IPS-18a (cell line): ENCODE results near the gene SERPINB1.
"Not testable (repeated sequence)": the region's sequence is repeated elsewhere in the genome, so short reads cannot be mapped to it uniquely, and the experiment has no call there.

ENCODE experiments used
- H3K27ac ChIP-seq: one replicate; pipeline ENCODE4 v1.5.1; 2013; ENCODE audit warnings: low read length
- H3K27me3 ChIP-seq: one replicate; pipeline ENCODE4 v1.6.1; 2013; ENCODE audit warnings: mild to moderate bottlenecking, low read length; ENCODE audit not compliant: control insufficient read depth, insufficient read depth
- H3K36me3 ChIP-seq: one replicate; pipeline ENCODE4 v1.6.1; 2013; ENCODE audit warnings: low read depth, low read length; ENCODE audit not compliant: control insufficient read depth
- H3K4me1 ChIP-seq: one replicate; pipeline ENCODE4 v1.6.1; 2013; ENCODE audit warnings: low read depth, low read length; ENCODE audit not compliant: control insufficient read depth
- H3K4me3 ChIP-seq: one replicate; pipeline ENCODE4 v1.5.1; 2013; ENCODE audit warnings: low read length
- H3K9ac ChIP-seq: one replicate; pipeline ENCODE4 v1.6.1; 2013; ENCODE audit warnings: mild to moderate bottlenecking, low read length, moderate library complexity
- H3K9me3 ChIP-seq: one replicate; pipeline ENCODE4 v1.6.1; 2013; ENCODE audit warnings: low read depth, low read length; ENCODE audit not compliant: control insufficient read depth

The SERPINB1 gene

DNA sequence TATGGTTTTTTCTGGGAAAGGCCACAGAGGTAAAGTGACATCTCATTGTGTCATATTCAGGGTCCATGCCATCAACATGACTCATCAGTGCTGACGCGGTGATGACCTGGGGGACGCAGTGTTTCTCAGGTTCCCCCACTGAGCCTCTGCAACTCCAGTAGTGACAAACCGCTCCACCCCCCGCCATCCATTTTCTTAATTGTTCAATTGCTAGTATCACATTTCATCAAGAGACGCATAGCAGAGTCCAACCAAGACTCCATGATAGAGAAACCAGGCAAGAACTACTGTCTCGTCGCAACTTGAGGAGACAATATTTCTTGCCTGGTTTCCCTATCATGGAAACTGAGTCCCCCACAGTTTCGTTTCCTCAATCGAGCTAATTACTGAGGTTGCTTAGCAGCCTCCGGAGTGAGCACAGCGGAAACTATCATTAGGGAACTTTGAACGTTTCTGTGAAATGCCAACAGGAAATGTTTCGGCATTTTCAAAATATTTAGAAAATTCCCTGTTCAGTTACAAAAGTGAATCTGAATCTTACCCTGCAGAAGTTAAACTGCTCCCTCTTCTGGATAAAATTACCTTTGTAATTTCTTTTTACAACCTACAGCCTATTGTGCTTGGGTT lies 12.2 kb upstream of the SERPINB1 start:
- Histone ChIP-seq H3K27me3 (no peaks in the 10 kb centered on the region), H3K36me3 (no peaks in the 10 kb centered on the region), H3K4me1 (peaks cover 16% of the 10 kb centered on the region), H3K27ac (peak overlapping the region; percentile 32), H3K9ac (no peak overlapping the region), H3K4me3 (peak overlapping the region; percentile 26), H3K9me3 (no peaks in the 10 kb centered on the region)

DNA sequence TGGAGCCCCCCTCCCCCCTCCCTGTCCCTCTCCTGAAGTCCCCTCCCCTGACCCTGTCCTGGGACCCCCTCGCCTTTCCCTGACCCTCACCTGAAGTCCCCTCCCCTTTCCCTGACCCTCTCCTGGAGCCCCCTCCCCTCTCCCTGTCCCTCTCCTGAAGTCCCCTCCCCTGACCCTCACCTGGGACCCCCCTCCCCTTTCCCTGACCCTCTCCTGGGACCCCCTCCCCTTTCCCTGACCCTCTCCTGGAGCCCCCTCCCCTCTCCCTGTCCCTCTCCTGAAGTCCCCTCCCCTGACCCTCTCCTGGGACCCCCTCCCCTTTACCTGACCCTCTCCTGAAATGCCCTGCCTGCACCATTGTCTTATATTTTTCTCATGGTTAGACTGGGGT lies 11.7 kb upstream of the SERPINB1 start:
- not testable (repeated sequence) for H3K36me3 ChIP-seq, H3K27me3 ChIP-seq, H3K9me3 ChIP-seq, H3K9ac ChIP-seq, H3K4me3 ChIP-seq, H3K27ac ChIP-seq
- H3K4me1 ChIP-seq, result peaks cover 21% of the 10 kb centered on the region

DNA sequence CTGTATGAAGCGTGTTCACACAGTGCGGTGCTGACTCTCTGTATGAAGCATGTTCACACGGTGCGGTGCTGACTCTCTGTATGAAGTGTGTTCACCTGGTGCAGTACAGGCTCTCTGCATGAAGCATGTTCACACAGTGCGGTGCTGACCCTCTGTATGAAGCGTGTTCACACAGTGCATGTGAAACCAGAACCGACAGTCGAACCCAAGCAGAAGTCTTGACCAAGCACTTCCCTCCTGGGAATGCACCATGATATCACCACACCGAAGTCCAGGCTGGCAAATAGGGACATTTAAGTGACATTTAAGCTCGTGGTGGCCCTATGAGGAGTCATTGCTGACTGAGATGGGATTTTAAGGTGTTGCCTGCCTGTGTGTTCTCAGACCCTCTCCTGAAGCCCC lies 11.3 kb upstream of the SERPINB1 start:
- Histone ChIP-seq H3K27me3 (no peaks in the 10 kb centered on the region), H3K9ac (no peak overlapping the region), H3K27ac (no peak overlapping the region), H3K36me3 (no peaks in the 10 kb centered on the region), H3K4me1 (peaks cover 23% of the 10 kb centered on the region), H3K9me3 (no peaks in the 10 kb centered on the region), H3K4me3 (no peak overlapping the region)

GRCh38 chr6:2852514-2852855 lies 10.8 kb upstream of the SERPINB1 start:
- Histone ChIP-seq H3K9me3 (no peaks in the 10 kb centered on the region), H3K36me3 (no peaks in the 10 kb centered on the region), H3K27me3 (no peaks in the 10 kb centered on the region), H3K4me1 (peaks cover 23% of the 10 kb centered on the region), H3K27ac (no peak overlapping the region), H3K9ac (no peak overlapping the region), H3K4me3 (no peak overlapping the region)

- Histone ChIP-seq H3K27me3 (no peaks in the 10 kb centered on the region), H3K4me3 (no peak overlapping the region), H3K9ac (no peak overlapping the region), H3K4me1 (peaks cover 25% of the 10 kb centered on the region), H3K27ac (no peak overlapping the region), H3K36me3 (no peaks in the 10 kb centered on the region), H3K9me3 (no peaks in the 10 kb centered on the region)
These were observed 10.3 kb upstream of the SERPINB1 start for GRCh38 chr6:2851727-2852513.

GRCh38 chr6:2850538-2851113 lies 9.0 kb upstream of the SERPINB1 start:
- H3K27ac ChIP-seq, result no peak overlapping the region

DNA sequence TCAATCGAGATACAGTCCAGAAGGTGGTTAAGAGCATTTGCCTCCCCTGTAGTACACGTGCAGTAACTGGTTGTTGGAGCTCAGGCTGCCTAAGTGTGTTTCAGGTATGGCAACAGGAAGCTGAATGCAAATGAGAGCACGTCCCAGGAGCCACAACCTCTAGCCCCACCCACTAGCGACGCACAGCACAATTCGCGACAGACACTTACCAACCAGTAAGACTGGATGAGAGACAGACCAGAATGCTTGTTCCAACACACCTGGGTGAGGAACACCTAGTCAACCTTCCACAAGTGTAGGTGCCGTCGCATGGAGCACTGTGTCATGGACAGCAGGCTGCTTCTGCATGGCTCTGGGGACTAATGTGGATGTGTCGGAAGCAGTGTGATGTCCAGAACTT lies 7.2 kb upstream of the SERPINB1 start:
- H3K4me3 ChIP-seq, result no peak overlapping the region
- H3K27ac ChIP-seq, result no peak overlapping the region
- H3K36me3 ChIP-seq, result no peaks in the 10 kb centered on the region
- H3K9me3 ChIP-seq, result no peaks in the 10 kb centered on the region
- no peaks in the 10 kb centered on the region for H3K27me3 ChIP-seq
- H3K9ac ChIP-seq, result no peak overlapping the region
- H3K4me1 ChIP-seq, result peaks cover 21% of the 10 kb centered on the region

More at GRCh38 chr6:2850538-2851113, 9.0 kb upstream of the SERPINB1 start:
- no peak overlapping the region for H3K4me3 ChIP-seq
- no peak overlapping the region for H3K9ac ChIP-seq
- H3K27me3 ChIP-seq, result no peaks in the 10 kb centered on the region
- no peaks in the 10 kb centered on the region for H3K9me3 ChIP-seq
- H3K36me3 ChIP-seq, result no peaks in the 10 kb centered on the region
- peaks cover 31% of the 10 kb centered on the region for H3K4me1 ChIP-seq

DNA sequence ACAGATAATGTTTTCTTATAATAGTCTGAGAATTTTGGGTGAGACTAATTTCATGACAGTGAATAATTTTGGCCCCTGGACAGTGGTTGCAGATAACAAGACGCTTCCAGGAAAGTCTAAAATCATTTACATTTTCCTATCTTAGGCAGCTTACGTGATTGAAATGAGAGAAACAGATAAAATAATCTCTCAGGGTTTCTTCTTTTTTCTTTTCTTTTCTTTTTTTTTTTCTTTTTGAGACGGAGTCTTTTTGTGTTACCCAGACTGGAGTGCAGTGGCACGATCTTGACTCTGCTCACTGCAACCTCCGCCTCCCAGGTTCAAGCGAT lies 4.2 kb upstream of the SERPINB1 start:
- H3K4me1 ChIP-seq, result peaks cover 18% of the 10 kb centered on the region
- H3K27me3 ChIP-seq, result no peaks in the 10 kb centered on the region
- no peaks in the 10 kb centered on the region for H3K9me3 ChIP-seq
- no peak overlapping the region for H3K27ac ChIP-seq
- H3K36me3 ChIP-seq, result no peaks in the 10 kb centered on the region
- H3K4me3 ChIP-seq, result no peak overlapping the region
- no peak overlapping the region for H3K9ac ChIP-seq

GRCh38 chr6:2844008-2844407 lies 2.3 kb upstream of the SERPINB1 start:
- Histone ChIP-seq H3K36me3 (no peaks in the 10 kb centered on the region), H3K27ac (no peak overlapping the region), H3K4me3 (no peak overlapping the region), H3K27me3 (no peaks in the 10 kb centered on the region), H3K4me1 (peaks cover 25% of the 10 kb centered on the region), H3K9me3 (no peaks in the 10 kb centered on the region), H3K9ac (no peak overlapping the region)

- H3K4me1 ChIP-seq, result peaks cover 17% of the 10 kb centered on the region
- no peak overlapping the region for H3K4me3 ChIP-seq
- no peak overlapping the region for H3K27ac ChIP-seq
- no peaks in the 10 kb centered on the region for H3K9me3 ChIP-seq
- H3K36me3 ChIP-seq, result no peaks in the 10 kb centered on the region
- H3K9ac ChIP-seq, result no peak overlapping the region
- H3K27me3 ChIP-seq, result no peaks in the 10 kb centered on the region
These were observed 1.6 kb upstream of the SERPINB1 start for GRCh38 chr6:2843138-2843740.

GRCh38 chr6:2842139-2842552 lies 483 bp upstream of the SERPINB1 start:
- Histone ChIP-seq H3K27me3 (no peaks in the 10 kb centered on the region), H3K4me3 (peak overlapping the region; percentile 65), H3K9me3 (no peaks in the 10 kb centered on the region), H3K9ac (no peak overlapping the region), H3K36me3 (no peaks in the 10 kb centered on the region), H3K27ac (no peak overlapping the region), H3K4me1 (peaks cover 17% of the 10 kb centered on the region)

DNA sequence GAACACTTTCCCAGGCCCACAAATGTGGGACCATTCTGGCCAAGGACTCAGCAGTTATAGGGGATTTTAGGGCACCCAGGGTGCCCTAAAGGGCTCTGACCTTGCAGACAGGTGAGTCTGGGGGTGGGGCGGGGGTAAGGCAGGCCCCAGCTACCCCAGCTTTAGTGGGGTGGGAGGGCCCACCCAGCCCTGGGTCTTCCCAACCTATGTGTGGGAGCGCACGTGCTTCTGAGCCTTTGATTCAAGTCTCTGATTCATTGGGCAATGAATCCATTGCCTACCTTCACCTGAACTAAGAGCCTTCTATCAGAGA lies 958 bp downstream of the SERPINB1 start:
- H3K9me3 ChIP-seq, result no peaks in the 10 kb centered on the region
- H3K27me3 ChIP-seq, result no peaks in the 10 kb centered on the region
- H3K9ac ChIP-seq, result peak overlapping the region; percentile 54
- H3K27ac ChIP-seq, result no peak overlapping the region
- peak overlapping the region; percentile 65 for H3K4me3 ChIP-seq
- peaks cover 9% of the 10 kb centered on the region for H3K4me1 ChIP-seq
- no peaks in the 10 kb centered on the region for H3K36me3 ChIP-seq
